HG02759 (cell line): Measurements from ENCODE around the gene TRIP11.

ENCODE experiments used
- ATAC-seq: cut with Tn5 transposase; IDR thresholded peaks from one replicate; pipeline ENCODE4 v1.9.1; 2021; ENCODE audit warnings: mild to moderate bottlenecking, moderate library complexity; ENCODE audit not compliant: unreplicated experiment

TRIP11 gene

DNA sequence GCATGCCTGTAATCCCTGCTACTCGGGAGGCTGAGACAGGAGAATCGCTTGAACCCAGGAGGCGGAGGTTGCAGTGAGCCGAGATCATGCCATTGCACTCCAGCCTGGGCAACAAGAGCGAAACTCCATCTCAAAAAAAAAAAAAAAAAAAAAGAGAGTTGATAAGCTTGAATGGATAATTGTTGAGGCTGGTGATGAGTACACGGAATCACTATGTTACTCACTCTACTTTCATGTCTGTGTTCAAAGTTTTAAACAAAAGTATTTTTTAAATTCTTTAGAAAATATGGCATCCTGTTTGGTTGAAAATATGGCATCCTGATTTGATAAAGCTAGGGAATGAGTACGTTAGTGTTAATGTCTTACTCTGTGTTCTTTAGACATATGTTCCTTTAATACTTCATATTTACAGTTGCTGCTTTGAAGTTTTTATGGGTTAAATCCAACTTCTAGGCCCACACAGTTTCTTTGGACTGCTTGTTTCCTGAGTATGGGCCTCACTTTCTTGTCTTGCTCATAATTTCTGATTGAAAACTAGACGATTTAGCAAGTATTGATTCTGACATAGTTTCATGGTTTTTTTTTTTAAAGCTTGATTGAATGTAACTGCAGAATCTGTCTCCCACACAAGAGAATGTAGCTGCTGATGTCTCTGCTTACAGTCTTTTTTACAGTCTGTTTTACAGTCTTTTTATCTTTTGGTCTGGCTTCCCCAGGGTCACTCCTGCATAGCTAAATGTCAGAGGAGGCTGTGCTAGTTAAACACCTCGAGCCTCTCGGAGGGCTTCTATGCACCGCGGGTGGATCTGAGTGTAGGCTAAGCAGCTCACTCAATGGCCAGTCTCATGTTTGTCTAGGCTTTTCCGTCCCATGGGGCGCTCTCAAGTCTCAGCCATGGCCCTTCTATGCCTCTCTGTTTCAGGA lies 78.3 kb downstream of the TRIP11 start:
- ATAC-seq: no peak

DNA sequence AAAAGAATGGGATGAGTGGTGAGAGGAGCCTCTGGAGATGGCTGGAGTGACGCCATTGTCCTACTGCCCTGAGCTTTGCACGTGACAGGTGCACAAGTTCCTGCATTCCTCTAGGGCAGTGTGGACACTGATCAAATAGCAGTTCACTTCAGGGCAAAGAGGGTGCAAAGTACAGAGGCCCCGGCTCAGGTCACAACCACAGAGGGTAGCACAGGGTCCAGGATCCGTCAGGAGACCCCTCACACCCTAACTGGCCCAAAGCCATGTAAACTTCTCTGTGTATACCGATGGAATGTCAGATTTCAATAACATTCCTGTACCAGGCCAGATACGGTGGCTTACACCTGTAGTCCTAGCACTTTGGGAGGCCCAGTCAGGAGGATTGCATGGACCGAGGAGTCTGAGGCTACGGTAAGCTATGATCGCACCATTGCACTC lies 82.0 kb downstream of the TRIP11 start:
- ATAC-seq: no peak

GRCh38 chr14:91956616-91957015 lies 83.2 kb downstream of the TRIP11 start:
- no peak for ATAC-seq

- ATAC-seq: no peak
These were observed 84.7 kb downstream of the TRIP11 start for GRCh38 chr14:91955168-91955567.

DNA sequence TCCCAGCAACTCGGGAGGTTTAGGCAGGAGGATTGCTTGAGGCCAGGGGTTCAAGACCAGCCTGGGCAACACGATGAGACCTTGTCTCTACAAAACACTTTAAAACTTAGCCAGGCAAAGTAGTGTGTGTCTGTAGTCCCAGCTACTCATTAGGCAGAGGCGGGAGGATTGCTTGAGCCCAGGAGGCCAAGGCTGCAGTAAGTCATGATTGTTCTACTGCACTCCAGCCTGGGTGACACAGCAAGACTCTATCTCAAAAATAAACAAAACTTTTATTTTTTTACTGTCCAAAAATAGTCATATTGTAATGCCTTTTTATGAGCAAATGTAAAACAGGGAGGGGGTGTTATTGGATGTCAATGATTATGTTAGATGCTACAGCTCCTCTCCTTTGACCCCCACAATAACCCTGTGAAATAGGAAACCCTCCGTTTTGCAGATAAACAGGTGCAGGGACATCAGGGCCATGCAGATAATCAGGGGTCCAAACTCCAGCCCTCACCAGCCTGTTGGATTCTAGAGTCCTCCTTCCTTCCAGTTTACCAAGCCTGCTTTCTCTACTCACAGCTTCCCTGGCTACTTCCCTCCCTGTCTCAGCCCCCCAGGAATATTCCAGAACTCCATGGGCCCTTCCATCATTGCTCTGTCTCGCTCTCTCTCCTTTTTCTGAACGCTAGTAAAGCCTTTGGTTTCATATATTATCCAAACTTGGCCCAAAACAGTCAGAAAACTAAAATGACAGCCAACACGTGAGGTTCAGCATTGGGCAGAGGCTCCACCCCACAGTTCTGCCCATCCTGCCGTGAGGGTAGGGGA lies 86.5 kb downstream of the TRIP11 start:
- no peak for ATAC-seq

DNA sequence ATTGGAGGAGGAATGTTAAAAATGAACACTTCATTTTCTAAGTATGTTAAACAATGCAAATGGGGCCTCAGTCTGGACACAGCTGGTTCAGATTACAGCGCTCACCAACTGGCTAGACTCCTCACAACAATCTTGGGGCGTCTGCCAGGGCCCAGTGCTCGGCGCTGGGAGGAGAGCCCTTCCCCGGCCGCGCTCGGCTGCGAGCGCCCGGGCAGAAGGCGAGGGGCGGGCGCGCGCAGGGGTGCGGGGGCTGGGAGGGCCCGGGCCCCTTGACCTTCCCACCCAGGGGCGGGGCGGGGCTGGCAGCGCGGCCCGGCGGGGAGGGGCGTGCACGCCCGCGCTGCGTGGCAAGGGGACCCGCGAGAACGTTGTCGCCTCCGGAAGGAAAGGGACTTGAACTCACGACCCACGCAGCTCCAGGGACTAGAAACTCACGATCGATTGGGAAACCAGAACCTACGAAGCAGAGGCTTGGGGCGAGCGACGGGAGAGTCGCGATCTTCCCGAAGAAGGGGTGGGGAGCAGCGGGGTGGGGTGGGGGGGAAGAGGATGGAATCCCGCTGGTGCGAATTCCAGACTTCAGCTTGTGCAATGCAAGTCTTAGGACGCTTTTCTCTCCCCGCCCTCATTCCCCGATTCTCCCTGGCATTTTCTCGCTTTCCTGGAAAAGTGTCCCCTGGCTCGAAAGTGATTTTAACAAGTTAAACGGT lies 92.2 kb downstream of the TRIP11 start, which contains the start of gene FBLN5:
TSS of gene FBLN5 (minus strand) at position 220 of the 710 bp plus-strand sequence. CDS start 465 bp downstream, outside the sequence.
- no peak for ATAC-seq

DNA sequence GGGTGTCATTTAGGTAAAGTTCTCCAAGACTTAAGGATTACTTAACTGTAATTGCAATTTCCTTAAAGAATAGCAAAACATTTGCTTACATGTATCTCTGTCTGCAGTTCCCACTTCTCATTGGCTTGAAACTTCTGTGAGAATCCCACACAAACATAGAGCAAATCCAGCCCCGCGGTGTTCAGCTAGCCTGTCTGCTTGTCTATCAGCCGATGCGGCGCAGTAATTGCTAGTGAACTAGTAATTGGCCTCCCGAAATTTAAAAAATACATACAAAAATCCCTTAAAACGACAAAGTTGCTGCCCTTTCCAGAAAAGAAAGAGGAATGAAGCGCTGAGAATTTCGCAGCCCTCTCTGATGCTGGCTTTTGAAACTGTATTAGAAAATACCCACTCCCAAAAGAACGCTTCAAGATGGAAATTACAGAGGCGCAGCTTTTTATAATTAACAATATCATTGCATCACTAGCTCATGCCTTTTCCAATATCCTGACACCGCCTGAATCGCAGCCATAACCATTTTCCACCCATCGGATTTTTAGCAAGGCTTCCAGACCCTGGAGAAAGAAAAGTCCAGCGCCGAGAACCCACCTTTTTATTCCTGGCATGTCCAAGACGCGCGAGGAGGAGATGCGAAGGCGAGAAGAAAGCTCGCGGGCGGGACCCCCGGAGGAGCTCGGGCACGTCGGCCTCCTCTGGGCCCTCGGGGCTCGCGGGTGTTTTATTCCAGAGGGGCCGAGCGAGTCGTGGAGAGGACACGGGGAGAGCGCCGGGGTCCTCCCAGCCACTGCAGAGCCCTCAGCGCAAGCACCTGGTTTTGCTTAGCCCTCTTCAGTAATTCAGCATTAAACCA lies 93.0 kb downstream of the TRIP11 start:
- ATAC-seq: no peak

DNA sequence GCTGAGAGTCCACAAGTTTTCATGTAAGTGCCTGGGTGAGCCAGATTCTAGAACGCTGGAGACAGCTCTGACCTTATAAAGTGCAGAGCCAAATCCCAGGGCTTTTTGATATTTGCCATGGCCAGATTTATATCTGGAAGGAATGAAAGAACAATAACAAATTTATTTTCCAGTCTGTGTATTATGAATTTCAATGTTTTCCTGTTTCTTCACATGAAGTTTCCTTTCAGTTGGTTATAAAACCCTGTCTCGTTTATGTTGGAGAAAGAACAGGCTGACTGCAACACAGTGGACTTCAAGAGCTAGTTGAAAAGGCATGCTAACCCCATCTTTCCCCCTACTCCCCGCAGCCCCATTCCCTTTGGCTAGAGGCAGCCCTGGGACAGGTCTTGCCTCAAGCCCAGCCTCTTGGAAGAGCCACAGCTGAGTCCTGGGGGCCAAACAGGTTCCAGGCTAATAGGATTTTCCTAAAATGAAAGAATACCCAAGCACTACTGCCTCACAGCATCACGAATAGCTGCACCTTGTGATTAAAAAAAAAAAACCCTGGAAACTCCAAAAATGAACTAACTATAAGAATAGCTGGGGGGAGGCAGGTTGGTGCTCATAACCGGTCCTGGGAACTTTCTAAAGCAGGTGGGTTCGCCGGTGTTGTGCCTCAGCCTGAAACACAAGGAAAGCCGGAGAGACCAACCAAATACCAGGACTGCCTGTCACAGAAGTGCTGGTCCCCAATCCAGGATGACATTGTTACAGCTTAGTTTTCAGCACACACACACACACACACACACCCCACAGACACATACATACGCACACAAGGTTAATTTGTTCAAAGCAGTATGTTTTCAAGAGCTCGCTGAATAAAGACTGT lies 93.9 kb downstream of the TRIP11 start:
- ATAC-seq: no peak

GRCh38 chr14:91942946-91943345 lies 96.9 kb downstream of the TRIP11 start:
- ATAC-seq: no peak

DNA sequence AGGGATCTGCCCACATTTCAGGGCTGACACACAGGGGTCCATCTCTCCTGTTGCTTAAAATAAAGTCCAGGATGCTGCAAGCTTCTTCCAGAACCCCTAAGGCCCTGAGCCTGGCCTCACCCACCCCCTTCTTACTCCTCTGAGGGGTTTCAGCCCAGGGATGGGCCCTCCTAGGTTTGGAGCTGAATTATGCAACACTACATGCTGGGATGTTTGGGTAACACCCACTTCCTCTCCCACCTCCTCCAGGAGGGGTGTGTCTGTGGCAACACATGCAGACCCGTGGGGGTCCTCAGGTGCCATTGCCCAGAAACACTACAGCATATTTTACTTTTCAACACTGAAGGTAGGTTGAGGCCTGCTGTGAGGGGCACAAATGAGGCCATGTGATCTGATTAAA lies 97.7 kb downstream of the TRIP11 start:
- ATAC-seq: no peak

DNA sequence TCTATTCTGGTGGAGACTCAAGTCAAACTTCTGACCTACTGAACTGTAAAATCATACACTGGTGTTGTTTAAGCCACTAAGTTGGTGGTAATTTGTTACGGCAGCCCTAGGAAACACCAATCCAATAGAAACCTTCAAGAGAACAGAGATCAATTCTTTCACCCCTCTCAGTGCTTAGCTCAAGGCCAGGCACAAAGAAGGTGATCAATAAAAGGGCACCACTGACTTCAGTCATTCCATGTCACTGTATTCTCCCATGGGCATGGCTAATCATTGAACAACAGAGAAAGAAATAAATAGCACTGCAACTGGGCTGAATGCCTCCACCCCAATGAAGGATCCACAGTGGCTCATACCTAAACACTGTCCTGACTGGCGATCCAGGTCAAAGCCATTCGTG lies 99.7 kb downstream of the TRIP11 start:
- ATAC-seq: no peak

DNA sequence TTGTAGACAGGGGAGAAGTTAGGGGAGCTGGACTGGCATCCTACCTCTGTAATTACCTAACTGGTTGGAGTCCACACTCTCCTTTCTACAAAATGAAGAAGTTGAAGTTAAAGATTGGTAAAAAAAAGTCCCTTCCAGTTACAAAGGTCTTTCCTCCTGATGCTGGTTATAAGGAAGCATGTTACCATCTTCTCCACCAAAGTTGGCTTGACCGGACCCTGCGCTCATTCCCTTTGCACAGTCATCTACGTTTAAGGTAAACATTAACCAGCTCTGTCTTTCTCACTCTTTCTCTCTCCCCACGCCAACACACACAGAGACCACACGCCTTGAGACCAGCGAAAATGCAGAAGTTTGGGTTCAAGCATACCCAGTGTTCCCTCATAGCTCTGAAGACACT lies 104.3 kb downstream of the TRIP11 start:
- no peak for ATAC-seq

DNA sequence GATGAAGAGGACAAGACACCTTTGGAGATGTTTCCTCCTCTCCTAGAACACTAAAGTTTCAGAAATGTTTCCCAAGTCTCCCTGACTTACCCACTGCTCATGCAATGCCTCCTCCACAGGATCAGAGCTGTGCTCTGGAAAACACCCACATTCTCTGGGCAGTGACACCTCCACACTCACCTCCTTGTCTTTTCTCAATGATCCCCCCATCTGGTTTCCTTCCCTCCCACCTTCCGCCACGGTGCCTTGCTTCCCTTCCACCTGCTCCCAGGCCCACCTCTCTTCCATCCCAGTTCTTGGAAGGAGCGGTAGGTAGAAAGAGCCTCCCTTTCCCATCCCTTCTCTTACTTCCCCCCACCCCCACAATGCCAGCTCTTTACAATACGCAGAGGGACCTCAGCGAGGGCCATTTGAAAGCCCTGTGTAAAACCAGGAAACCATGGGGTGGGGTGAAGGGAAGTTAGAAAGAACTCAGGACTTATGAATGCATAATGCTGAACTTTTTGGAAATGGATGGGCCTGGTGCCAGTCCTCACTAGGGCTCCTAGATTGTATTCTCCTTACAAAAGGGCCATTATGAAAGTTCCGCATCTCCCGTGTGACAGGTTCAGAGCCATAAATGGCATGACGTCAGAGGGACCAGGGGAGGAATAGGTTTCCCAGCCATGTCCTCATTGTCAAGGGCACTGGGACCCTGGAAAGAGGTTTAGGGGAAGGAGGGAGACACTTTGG lies 105.1 kb downstream of the TRIP11 start:
- ATAC-seq: no peak

- ATAC-seq: no peak
These were observed 108.3 kb downstream of the TRIP11 start for GRCh38 chr14:91931478-91932088.

DNA sequence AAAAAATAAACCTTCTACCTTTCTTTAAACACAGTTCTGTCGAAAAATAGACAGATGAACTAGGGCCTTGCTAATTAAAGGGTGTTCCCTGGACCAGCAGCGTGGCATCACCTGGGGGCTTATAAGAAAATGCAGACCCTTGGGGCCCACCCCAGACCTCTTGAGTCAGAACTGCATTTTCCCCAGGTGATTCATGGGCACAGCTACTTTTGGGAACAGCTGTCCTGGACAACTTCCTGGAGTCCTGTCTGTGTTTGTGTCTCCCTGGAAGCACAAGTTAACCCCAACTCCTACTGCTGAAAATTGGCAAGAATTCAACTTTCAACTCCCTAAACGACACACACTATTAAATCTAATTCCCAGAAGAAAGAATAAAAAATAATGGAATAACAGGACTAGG lies 110.2 kb downstream of the TRIP11 start:
- ATAC-seq: no peak

DNA sequence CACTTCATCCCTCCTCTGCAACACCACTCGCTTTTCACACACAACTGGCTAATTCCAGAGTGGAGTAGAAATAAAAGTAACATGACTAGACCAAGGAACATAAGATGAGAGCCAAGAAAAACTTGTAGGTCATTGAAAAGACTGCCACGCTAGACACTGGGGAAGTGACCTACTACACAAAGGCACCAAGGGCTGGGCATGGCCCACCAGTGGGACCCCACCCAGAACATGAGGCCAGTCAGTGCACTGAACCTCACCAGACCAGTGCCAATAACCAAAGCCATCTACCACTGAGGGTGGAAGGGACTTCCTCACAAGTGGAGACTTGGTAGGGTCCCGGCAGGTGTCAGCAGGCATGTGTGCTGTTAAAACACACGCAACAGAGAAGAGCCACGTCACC lies 112.1 kb downstream of the TRIP11 start:
- ATAC-seq: no peak

DNA sequence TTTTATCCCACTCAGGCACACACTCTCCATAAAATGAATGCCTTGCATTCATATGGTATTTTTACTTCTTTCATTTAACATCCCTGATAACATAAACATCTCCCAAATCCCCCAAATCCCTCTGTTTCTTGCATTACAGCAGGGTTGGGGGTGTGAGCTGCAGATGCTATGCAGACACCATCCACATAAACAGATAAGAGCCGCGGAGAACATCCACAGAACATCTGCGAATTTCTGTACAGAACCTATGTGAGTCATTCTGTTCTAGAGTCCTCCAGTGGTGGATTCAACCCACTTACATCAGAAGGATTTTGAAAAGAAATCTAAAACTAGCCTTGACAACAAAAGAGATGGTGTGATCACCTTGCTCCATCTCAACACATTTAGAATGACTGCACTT lies 112.7 kb downstream of the TRIP11 start:
- no peak for ATAC-seq
